M059J (cell line): ENCODE data around the gene RAF1. TPM values are rescaled to one million over a fixed set of nuclear protein-coding genes. Genes with fewer than 3 reads are reported as not detected.
A peak's percentile ranks its signal among the peaks of the same experiment; 100 is the strongest.
"Not testable (repeated sequence)": the region's sequence is repeated elsewhere in the genome, so short reads cannot be mapped to it uniquely, and the experiment has no call there.

Source experiments
- DNase-seq: peaks from one replicate; pipeline ENCODE4 v3.0.0-alpha.2; 2012; ENCODE audit warnings: low read depth
- total RNA-seq: library from RNA; depleted of rRNA; stranded (reverse); fragments of >200 nt; shearing (Covaris generic); gene quantifications from 2 replicates; pipeline ENCODE4 v1.2.3, GENCODE V29; 2014; rRNA removed

The RAF1 gene
- total RNA-seq, 1 experiment from 2014 or later, result 106 TPM

DNA sequence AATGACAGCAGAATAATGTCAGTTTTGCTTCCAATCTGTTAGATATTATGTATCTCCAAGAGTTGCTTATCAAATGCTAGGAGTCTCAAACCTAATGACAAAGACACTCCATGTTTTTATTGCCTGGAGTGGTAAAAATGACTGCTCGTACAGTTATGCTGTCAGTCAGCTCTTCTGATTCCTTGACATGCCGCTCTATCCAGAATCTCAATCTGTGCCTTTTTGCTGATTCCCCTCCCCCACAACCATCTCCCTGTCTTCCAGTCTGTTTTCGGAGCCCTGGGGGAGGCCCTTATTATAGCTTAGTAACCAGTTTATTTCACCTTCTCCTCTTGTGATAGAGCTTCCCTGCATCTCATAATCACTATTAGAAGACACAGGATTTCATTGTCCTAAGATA, 104.4 kb downstream of the RAF1 start:
- no peak for DNase-seq

DNA sequence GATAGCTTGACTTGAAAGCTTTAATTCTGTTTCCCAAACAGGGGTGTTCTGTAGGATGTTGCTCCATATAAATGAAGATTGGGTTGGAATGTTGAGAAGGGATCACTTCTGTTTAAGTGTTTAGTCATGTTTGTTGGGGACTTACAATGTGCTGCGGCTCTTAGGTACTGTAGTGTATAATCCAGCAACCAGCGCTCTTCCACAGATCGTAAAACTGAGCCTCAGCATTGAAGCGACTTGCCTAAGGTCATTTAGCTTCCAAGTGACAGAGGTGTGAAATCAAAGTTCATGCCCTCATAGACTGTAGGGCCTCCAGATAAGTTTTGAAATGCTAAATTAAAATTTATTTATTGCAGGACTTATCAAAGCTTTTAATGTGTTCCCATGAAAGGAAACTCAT, 105.2 kb downstream of the RAF1 start:
- DNase-seq, result no peak

DNA sequence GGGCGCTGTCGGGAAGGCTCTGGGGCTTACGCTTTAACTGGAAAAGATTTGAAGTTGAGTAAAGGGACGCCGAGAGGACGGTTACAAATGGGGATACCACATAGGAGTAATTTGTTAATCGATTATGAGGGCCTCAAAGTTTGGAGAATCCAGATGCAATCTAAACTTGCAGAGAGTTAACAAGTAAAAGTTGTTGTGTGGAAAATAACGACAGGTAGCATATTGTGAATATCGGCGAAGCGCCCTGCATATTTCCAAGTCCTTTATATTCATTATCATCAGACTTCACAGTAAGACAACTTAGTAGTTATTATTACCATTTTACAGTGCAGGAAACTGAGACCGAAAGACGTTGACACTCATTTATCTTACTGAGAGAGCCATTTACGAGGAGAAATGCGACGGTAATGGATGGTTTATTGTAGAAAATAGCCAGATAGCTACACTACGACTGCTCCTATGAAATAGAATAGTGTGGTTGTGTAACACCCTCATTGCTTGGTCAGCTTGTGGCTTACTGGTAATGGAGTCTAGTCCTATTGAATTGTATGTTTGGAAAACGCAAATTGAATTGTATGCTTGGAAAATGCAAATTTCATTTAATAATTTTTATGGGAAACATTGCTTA, 106.3 kb downstream of the RAF1 start:
- DNase-seq, result peak; percentile 14

DNA sequence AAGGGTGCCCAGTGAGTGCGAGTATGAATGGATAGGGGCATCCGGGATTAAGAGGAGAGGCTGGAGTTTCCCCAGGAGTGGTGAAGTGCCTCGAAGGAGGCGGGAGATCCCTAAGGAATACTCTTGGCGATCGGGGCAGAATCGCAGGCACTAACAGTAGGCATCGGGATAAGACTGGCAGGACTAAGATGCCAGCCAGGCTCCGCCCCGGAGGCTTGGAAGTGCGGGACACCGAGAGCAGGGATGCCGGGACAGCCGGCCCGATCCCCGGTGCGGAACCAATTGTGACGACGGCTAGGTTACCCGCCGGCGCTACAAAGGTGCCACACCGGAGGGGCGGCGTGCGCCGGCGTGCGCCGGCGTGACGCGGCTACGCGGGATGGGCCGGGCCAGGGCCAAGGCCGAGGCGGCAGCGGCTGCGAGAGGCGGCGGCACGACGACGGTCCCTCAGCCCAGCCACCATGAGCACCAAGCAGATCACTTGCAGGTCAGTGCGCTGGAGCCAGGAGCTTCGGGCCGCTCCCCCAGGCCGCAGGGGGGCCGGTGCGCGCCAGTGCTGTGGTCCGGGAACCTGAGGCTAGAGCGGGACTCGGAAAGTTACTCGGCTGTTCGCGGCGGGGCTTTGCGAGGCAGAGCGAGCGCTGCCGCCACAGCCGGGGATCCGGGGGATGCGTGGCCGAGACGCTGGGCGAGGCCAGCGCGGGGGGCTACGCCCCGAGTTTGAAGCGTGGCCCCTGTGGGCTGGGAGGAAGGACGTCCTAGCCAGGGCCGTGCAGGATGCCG, 107.0 kb downstream of the RAF1 start, which contains the start of gene MKRN2:
TSS of gene MKRN2 (plus strand) at position 398 of the 783 bp plus-strand sequence. CDS start at position 462, 64 bp downstream.
- peak; percentile 81 for DNase-seq

DNA sequence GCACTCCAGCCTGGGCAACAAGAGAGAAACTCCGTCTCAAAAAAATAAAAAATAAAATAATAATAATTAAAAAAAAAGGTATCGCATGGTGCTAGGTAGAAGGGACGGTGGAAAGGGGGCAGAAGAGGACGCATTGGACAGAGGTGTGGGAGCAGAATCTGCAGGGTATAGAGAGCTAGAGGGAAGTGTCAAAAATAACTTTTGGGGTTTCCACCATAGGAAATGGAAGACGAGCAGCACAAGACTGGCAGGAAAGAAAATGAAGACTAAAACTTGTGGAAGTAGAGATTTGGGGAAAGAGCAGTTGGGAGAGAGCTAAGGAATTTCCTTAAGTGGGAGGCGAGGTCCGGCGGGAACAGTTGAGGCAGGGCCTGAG, 107.6 kb downstream of the RAF1 start:
- DNase-seq, result no peak

DNA sequence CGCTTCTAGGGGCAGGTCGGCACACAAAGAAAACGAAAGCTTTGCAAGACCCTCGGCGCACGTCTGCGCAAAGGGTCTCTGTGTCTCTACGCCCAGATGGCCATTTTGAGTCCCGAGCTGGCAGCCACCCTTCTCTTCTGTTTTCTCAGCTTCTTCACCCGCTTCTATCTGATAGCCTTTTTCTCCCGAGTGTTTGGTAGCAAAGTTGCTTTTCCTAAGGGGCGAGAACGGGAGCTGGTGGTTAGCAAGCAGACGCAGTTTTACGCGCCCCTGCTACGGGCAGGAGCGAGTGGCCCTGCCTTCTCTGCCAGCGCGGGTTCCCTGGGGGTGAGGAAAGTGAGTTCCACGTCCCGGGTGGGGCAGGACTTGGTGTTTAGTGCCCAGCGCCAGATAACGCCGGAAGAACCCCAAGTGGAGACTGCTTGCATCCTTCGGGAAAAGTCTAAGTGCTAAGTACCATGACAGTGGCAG, 110.0 kb downstream of the RAF1 start:
- DNase-seq, result peak; percentile 46

DNA sequence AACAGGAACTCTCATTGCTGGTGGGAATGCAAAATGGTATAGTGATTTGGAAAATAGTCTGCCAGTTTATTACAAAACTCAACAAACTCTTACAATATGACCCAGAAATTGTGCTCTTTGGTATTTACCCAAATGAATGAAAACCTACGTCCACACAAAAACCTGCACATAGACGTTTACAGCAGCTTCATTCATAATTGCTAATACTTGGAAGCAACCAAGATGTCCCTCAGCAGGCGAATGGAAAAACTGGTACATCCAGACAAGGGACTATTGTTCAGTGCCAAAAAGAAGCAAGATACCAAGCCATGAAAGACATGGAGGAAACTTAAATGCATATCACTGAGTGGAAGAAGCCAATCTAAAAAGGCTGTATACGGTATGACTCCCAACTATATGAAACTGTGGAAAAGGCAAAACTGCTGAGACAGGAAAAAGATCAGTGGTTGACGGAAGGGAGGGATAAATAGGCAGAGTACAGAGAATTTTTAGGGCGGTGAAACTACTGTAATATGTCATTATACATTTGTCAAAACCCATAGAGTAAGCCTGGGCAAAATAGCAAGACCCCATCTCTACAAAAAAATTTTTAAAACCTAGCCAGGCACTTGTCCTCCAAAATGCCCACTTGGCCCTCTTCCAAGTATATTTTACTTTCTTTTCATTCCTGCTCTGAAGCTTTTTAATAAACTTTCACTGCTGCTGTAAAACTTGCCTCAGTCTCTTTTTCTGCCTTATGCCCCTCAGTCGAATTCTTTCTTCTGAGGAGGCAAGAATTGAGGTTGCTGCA, 113.8 kb downstream of the RAF1 start:
- no peak for DNase-seq

DNA sequence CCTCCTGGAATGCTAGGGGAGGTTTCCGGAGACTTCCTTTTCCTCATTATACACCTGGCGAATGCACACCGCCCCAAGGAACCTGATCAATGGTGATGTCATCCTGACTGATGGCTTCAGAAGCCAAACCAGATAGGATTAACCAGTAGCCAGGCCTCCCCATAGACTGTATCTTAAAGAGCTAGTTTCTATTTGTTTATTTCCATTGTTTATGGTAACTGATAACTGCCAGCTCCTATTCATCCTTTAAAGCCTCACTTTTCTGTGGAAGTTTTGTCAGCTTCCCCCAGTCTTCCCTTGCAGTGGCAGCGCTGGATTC, 118.5 kb downstream of the RAF1 start, which contains the start of gene MKRN2OS:
TSS of gene MKRN2OS (minus strand) at position 27 of the 319 bp plus-strand sequence. CDS start 35 bp downstream, outside the sequence.
- DNase-seq, result peak; percentile 18

DNA sequence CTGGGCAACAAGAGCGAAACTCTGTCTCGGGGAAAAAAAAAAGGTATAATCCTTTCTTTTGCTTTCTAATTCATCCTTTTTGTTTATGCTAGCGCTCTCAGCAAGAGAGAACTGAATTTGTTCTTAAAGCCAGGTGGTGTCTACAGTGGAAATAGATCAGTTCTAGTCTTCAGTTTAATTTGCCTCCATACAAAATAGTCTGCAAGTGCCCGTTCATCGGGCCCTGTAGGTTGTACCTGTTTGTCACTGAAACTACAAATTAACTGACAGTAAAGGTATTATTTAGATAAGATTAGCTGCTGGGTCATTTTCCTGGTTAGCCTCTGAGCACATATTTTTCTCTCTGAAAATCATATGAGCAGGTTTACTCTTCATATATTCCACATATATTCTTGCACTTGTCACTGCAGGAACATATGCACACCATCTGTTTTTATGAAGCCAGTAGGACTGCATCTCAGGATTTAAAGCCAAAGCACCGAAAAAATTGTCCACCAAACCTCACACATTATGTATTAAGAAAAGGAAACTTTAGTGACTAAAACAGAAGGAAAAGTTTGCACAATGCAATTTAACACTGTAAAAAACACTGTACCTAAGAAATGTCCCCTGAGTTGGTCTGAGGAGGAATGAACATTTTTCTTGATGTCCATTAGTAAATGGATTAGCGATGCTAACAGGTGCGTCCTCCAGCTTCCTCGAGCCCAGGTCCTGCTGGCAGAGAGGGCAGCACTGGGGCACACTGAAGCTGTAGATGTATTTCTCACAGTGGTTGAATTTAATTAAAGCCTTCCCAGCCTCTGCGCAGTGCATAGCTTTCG, 119.1 kb downstream of the RAF1 start:
- DNase-seq, result no peak

DNA sequence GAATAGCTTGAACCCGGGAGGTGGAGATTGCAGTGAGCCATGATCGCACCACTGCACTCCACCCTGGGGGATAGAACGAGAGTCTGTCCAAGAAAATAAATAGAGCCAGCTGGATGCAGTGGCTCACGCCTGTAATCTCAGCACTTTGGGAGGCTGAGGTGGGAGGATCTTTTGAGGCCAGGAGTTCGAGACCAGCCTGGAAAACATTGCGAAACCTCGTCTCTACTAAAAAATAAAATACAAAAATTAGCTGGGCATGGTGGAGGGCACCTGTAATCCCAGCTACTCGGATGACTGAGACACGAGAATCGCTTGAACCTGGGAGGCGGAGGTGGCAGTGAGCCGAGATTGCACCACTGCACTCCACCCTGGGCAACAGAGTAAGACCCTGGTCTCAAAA, 120.4 kb downstream of the RAF1 start:
- DNase-seq, result not testable (repeated sequence)

DNA sequence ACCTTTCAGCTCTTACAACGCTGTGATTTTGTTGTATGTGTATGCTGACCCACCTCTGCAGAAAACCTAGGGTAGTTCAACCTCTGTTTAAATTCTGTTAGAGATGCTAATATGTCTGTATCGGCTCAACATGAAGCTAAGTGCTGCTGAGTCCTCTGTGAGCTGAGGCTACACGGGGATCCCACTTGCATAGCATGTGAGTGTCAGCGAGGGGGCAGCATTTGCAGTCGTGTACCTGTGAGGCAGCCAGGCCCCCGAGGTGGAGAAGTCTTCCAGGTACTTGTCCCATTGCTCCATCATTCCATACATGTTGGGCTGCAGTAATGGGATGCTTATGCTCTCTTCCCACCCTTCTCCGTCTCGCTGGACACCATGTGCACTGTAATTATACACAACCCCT, 122.3 kb downstream of the RAF1 start:
- no peak for DNase-seq

DNA sequence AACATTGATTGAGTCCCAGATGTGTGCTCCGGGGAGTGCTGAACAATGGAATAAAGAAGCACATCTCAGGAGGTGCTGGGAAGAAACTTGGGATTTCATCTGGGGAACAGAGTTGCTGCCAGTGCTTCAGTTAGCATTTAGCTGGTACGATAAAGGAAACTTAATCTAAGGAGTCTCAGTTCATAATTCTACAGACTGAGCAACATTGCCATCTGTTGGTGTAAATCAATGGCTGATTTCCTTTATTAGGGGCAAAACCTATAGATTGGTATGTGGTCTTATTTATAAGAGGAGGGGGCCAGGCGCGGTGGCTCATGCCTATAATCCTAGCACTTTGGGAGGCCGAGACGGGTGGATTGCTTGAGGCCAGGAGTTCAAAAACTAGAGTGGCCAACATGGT, 127.5 kb downstream of the RAF1 start:
- peak; percentile 5 for DNase-seq

Other genes with a start within 250 kb of the RAF1 start
- 4.6 and 9.0 TPM in 2 replicates for gene TSEN2, start 179.6 kb downstream of the RAF1 start, total RNA-seq
- not detected in 2 replicates for gene MKRN2OS, start 118.6 kb downstream of the RAF1 start, total RNA-seq
- gene MKRN2, start 107.0 kb downstream of the RAF1 start, total RNA-seq, result 33.5 and 36.8 TPM in 2 replicates
- gene TMEM40, start 95.1 kb upstream of the RAF1 start, total RNA-seq, result 0.74 and 1.3 TPM in 2 replicates
- 1.5 and 4.0 TPM in 2 replicates for gene CAND2, start 132.6 kb upstream of the RAF1 start, total RNA-seq
- 490 and 706 TPM in 2 replicates for gene RPL32, start 177.4 kb upstream of the RAF1 start, total RNA-seq